ENCODE measurements around the gene CYP1B1. TPM values are rescaled to one million over a fixed set of nuclear protein-coding genes. Genes with fewer than 3 reads are reported as not detected.
"Not testable (repeated sequence)": the region's sequence is repeated elsewhere in the genome, so short reads cannot be mapped to it uniquely, and the experiment has no call there.

Gene CYP1B1
- polyA plus RNA-seq, 1 experiment = 1.8 TPM

DNA sequence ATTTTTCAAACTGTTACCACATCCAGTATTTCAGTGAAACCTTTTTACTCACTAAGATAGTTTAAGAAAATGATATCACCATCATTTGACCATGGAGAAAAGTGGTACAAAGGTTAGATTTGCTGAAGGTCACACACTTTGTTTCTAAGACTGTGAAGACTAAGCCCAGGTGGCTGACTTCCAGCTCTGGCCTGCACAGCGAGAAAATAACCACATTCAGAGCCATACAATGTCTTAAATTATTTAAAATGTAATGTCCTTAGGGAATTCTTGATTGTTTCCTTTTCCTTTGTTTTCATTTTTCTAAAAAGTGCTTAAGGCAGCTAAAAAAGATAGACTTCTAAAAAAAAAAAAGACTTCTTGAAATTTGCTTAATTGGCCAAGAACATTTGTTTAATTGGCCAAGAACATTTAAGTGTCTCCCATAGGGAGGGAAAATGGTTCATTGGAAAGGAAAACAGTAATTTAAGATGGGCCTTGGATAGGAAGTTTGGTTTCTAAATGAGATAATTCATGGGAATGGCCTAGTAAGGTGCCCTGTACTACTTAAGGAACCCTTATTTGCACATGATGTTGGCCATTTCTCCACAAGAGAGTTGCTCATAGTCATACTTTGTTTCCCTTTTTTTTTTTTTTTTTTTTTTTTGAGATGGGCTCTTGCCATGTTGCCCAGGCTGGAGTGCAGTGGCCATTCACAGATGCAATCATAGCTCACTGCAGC is 45.2 kb downstream of the CYP1B1 start:
- no peaks in the 10 kb centered on the region for H3K36me3 ChIP-seq (ENCODE audit: control insufficient read depth, insufficient read depth, low read length)
- H3K4me3 ChIP-seq (ENCODE audit: low read depth, low read length) = no peak overlapping the region
- H3K27me3 ChIP-seq (ENCODE audit: control insufficient read depth, insufficient read depth, low read length) = peaks cover 9% of the 10 kb centered on the region
- TF ChIP-seq CTCF (IDR thresholded peaks at IDR 0.05; ENCODE audit: insufficient read depth, low read depth, low read length) = no peak
- ChIA-PET POLR2A (no interaction called here), CTCF (no interaction called here)
- no peak for DNase-seq (ENCODE audit: low read depth)

GRCh38 chr2:38029512-38029911 is 46.4 kb downstream of the CYP1B1 start:
- CTCF ChIA-PET = no interaction called here
- TF ChIP-seq CTCF (IDR thresholded peaks at IDR 0.05; ENCODE audit: insufficient read depth, low read depth, low read length) = no peak
- no peak for DNase-seq (ENCODE audit: low read depth)
- POLR2A ChIA-PET = no interaction called here
- Histone ChIP-seq H3K36me3 (ENCODE audit: control insufficient read depth, insufficient read depth, low read length) (no peaks in the 10 kb centered on the region), H3K4me3 (ENCODE audit: low read depth, low read length) (no peak overlapping the region), H3K27me3 (ENCODE audit: control insufficient read depth, insufficient read depth, low read length) (peaks cover 7% of the 10 kb centered on the region)

GRCh38 chr2:38028829-38029228 is 47.1 kb downstream of the CYP1B1 start:
- H3K27me3 ChIP-seq (ENCODE audit: control insufficient read depth, insufficient read depth, low read length) = peaks cover 5% of the 10 kb centered on the region
- TF ChIP-seq CTCF (IDR thresholded peaks at IDR 0.05; ENCODE audit: insufficient read depth, low read depth, low read length) = no peak
- CTCF ChIA-PET = interaction anchor here (0.7 to 2.0 kb wide), 2 partner anchors 9 to 186 kb away, joined by 3 to 8 read pairs; no protein-coding TSS in a partner anchor
- POLR2A ChIA-PET = no interaction called here
- DNase-seq (ENCODE audit: low read depth) = no peak
- H3K4me3 ChIP-seq (ENCODE audit: low read depth, low read length) = no peak overlapping the region
- no peaks in the 10 kb centered on the region for H3K36me3 ChIP-seq (ENCODE audit: control insufficient read depth, insufficient read depth, low read length)

GRCh38 chr2:38026846-38027245 is 49.1 kb downstream of the CYP1B1 start:
- TF ChIP-seq CTCF (IDR thresholded peaks at IDR 0.05; ENCODE audit: insufficient read depth, low read depth, low read length) = no peak
- no peaks in the 10 kb centered on the region for H3K36me3 ChIP-seq (ENCODE audit: control insufficient read depth, insufficient read depth, low read length)
- no peak overlapping the region for H3K4me3 ChIP-seq (ENCODE audit: low read depth, low read length)
- ChIA-PET POLR2A (no interaction called here), CTCF (interaction anchor here (0.6 to 2.0 kb wide), 2 partner anchors 11 to 23 kb away, joined by 3 to 8 read pairs; no protein-coding TSS in a partner anchor)
- H3K27me3 ChIP-seq (ENCODE audit: control insufficient read depth, insufficient read depth, low read length) = peaks cover 10% of the 10 kb centered on the region
- no peak for DNase-seq (ENCODE audit: low read depth)

- no peak for DNase-seq (ENCODE audit: low read depth)
- no peak for TF ChIP-seq CTCF (IDR thresholded peaks at IDR 0.05; ENCODE audit: insufficient read depth, low read depth, low read length)
- ChIA-PET CTCF (no interaction called here), POLR2A (no interaction called here)
- no peaks in the 10 kb centered on the region for H3K36me3 ChIP-seq (ENCODE audit: control insufficient read depth, insufficient read depth, low read length)
- no peak overlapping the region for H3K4me3 ChIP-seq (ENCODE audit: low read depth, low read length)
- peaks cover 5% of the 10 kb centered on the region for H3K27me3 ChIP-seq (ENCODE audit: control insufficient read depth, insufficient read depth, low read length)
Observed at GRCh38 chr2:38021589-38021988, 54.4 kb downstream of the CYP1B1 start.

GRCh38 chr2:38020359-38021069 is 55.4 kb downstream of the CYP1B1 start:
- CTCF ChIA-PET; H3K27me3 ChIP-seq (ENCODE audit: control insufficient read depth, insufficient read depth, low read length): not testable (repeated sequence)

More at GRCh38 chr2:38020359-38021069, 55.4 kb downstream of the CYP1B1 start:
- H3K36me3 ChIP-seq (ENCODE audit: control insufficient read depth, insufficient read depth, low read length); H3K4me3 ChIP-seq (ENCODE audit: low read depth, low read length); POLR2A ChIA-PET; DNase-seq (ENCODE audit: low read depth): not testable (repeated sequence)

Data from BJ (cell line).